Lower leg skin (tissue), 3 donors: Measurements from ENCODE around the gene FN1.

Source experiments
- POLR2A ChIP-seq, 2 donors: fragments of 450-650 bp; IDR thresholded peaks; one replicate each; pipeline ENCODE4 v1.6.1; 2016 to 2017; ENCODE audit warnings: antibody characterized with exemption in 2 of 2, mild to moderate bottlenecking in 1 of 2, moderate library complexity in 1 of 2
- TF ChIP-seq, protein P1 (sequence below), 3 donors: fragments of 450-650 bp; IDR thresholded peaks; one replicate each; pipeline ENCODE4 v1.5.1; 2016; ENCODE audit warnings: antibody characterized with exemption in 3 of 3, mild to moderate bottlenecking in 3 of 3, moderate library complexity in 2 of 3

GRCh38 chr2:215364157-215365155 lies 71.4 kb downstream of the FN1 start:
- TF ChIP-seq, protein P1, sequence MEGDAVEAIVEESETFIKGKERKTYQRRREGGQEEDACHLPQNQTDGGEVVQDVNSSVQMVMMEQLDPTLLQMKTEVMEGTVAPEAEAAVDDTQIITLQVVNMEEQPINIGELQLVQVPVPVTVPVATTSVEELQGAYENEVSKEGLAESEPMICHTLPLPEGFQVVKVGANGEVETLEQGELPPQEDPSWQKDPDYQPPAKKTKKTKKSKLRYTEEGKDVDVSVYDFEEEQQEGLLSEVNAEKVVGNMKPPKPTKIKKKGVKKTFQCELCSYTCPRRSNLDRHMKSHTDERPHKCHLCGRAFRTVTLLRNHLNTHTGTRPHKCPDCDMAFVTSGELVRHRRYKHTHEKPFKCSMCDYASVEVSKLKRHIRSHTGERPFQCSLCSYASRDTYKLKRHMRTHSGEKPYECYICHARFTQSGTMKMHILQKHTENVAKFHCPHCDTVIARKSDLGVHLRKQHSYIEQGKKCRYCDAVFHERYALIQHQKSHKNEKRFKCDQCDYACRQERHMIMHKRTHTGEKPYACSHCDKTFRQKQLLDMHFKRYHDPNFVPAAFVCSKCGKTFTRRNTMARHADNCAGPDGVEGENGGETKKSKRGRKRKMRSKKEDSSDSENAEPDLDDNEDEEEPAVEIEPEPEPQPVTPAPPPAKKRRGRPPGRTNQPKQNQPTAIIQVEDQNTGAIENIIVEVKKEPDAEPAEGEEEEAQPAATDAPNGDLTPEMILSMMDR (IDR thresholded peaks at IDR 0.05), result no peak
- TF ChIP-seq POLR2A (IDR thresholded peaks at IDR 0.05), result no peak
